Fibroblast of lung (primary cell): ENCODE data around the gene ITPKB. TPM values are rescaled to one million over a fixed set of nuclear protein-coding genes. Genes with fewer than 3 reads are reported as not detected.

Experiments used
- DNase-seq, 2 donors: peaks; one replicate each; pipeline versions ENCODE4 v3.0.0 to v3.0.0-alpha.2; 2010; ENCODE audit warnings: low read depth in 2 of 2
- H2AFZ ChIP-seq: 2 replicates; pipeline ENCODE4 v1.5.1; 2012; ENCODE audit warnings: low read length, control low read depth, inconsistent platforms
- H3K27ac ChIP-seq: 2 replicates; pipeline ENCODE4 v1.5.1; 2011; ENCODE audit warnings: low read length, control low read depth; ENCODE audit not compliant: insufficient read depth
- H3K27me3 ChIP-seq: 2 replicates; pipeline ENCODE4 v1.5.1; 2011; ENCODE audit warnings: mild to moderate bottlenecking, low read length; ENCODE audit not compliant: control insufficient read depth, insufficient read depth
- H3K36me3 ChIP-seq: 2 replicates; pipeline ENCODE4 v1.5.1; 2011; ENCODE audit warnings: low read length; ENCODE audit not compliant: control insufficient read depth, insufficient read depth
- H3K4me1 ChIP-seq: 2 replicates; pipeline ENCODE4 v1.5.1; 2011; ENCODE audit warnings: low read length; ENCODE audit not compliant: control insufficient read depth, insufficient read depth; ENCODE audit errors: extremely low read depth
- H3K4me2 ChIP-seq: 2 replicates; pipeline ENCODE4 v1.5.1; 2011; ENCODE audit warnings: low read length, control low read depth; ENCODE audit not compliant: insufficient read depth; ENCODE audit errors: extremely low read depth
- H3K4me3 ChIP-seq, 4 experiments: fragments of 200-600 bp in 1 of 4; sonication (generic) in 1 of 4; replicated peaks in 1 of 4; 2 replicates each; pipeline ENCODE4 v1.5.1; 2011 to 2016; ENCODE audit warnings: low read length in 4 of 4, low read depth in 3 of 4, mild to moderate bottlenecking in 3 of 4, control low read depth in 2 of 4, inconsistent platforms in 1 of 4, mixed read lengths in 1 of 4; ENCODE audit not compliant: insufficient read depth in 1 of 4; ENCODE audit errors: control extremely low read depth in 1 of 4
- H3K79me2 ChIP-seq: 2 replicates; pipeline ENCODE4 v1.5.1; 2012; ENCODE audit warnings: mild to moderate bottlenecking, low read length, inconsistent platforms; ENCODE audit not compliant: control insufficient read depth, insufficient read depth
- H3K9ac ChIP-seq: 2 replicates; pipeline ENCODE4 v1.5.1; 2011; ENCODE audit warnings: mild to moderate bottlenecking, low read length, control low read depth; ENCODE audit not compliant: insufficient read depth
- H3K9me3 ChIP-seq: 2 replicates; pipeline ENCODE4 v1.5.1; 2012; ENCODE audit warnings: low read depth, low read length; ENCODE audit not compliant: control insufficient read depth, insufficient read depth
- H4K20me1 ChIP-seq: 2 replicates; pipeline ENCODE4 v1.5.1; 2011; ENCODE audit warnings: low read length; ENCODE audit not compliant: control insufficient read depth, insufficient read depth; ENCODE audit errors: extremely low read depth
- CTCF ChIP-seq, 2 donors: IDR thresholded peaks in 1 of 2; conservative IDR thresholded peaks in 1 of 2; 1 replicate in 1 of 2; 2 replicates in 1 of 2; pipeline ENCODE4 v1.5.1; 2011 to 2012; ENCODE audit warnings: low read length in 2 of 2, control low read depth in 1 of 2, inconsistent platforms in 1 of 2, low read depth in 1 of 2, mild to moderate bottlenecking in 1 of 2
- EZH2 ChIP-seq: IDR thresholded peaks from 2 replicates; pipeline ENCODE4 v1.5.1; 2012; ENCODE audit warnings: low read length, control low read depth, mild to moderate bottlenecking; ENCODE audit errors: missing control alignments
- polyA plus RNA-seq, 2 donors: library from polyadenylated mRNA; depleted of rRNA in 1 of 2; stranded (reverse) in 1 of 2; unstranded in 1 of 2; fragments of >200 nt; gene quantifications; 2 replicates each; pipeline ENCODE4 v1.2.1, GENCODE V29; 2011 to 2012; ENCODE audit warnings: missing spikeins in 1 of 2
- total RNA-seq: library from RNA; depleted of rRNA; stranded (reverse); fragments of >200 nt; gene quantifications from 2 replicates; pipeline ENCODE4 v1.2.1, GENCODE V29; 2014

The ITPKB gene
- total and polyA plus RNA-seq, 2 donors (not counting 1 experiment from before 2014, with no cell fraction given), result 10.2 to 32.4 TPM

GRCh38 chr1:226731257-226731893 lies 7.7 kb downstream of the ITPKB start:
- Histone ChIP-seq H3K9me3 (no peaks in the 10 kb centered on the region), H4K20me1 (peaks cover 2% of the 10 kb centered on the region), H3K36me3 (peaks cover 9% of the 10 kb centered on the region), H3K27ac (no peak overlapping the region), H3K4me2 (no peak overlapping the region), H3K4me3 (peak overlapping the region in 1 of 4 experiments; percentile 8), H3K79me2 (peaks cover 5% of the 10 kb centered on the region), H3K27me3 (no peaks in the 10 kb centered on the region), H3K4me1 (no peaks in the 10 kb centered on the region), H3K9ac (no peak overlapping the region), H2AFZ (no peak overlapping the region)
- no peak for TF ChIP-seq EZH2
- TF ChIP-seq CTCF (conservative IDR thresholded peaks at IDR 0.05 in 1 of 2, IDR thresholded peaks at IDR 0.05 in 1 of 2; ENCODE audit: low read depth in 1 of 2, low read length in 2 of 2), result no peak
- DNase-seq, result no peak

DNA sequence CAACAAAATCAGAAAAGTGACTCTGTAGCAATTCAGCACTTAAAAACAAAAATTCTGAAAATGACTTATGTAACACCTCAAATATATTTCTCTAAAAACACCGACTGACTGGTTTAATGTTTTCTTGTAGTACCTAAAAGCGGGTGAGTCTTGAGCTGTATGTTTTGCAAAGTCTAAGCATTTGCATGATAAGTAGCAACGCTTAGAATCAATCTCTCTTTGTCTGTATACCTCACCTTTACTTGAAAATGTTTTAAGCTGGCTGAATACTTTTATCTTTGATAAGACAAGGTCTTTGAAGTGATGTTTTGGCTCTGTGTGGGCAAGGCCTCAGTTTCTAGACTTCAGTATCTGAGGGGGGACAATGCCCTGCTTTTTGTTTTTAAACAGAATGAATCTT lies 8.2 kb downstream of the ITPKB start:
- H3K9ac ChIP-seq, result no peak overlapping the region
- no peaks in the 10 kb centered on the region for H3K4me1 ChIP-seq
- peaks cover 7% of the 10 kb centered on the region for H3K36me3 ChIP-seq
- H3K27ac ChIP-seq, result no peak overlapping the region
- DNase-seq, result no peak
- H3K9me3 ChIP-seq, result no peaks in the 10 kb centered on the region
- no peak overlapping the region for H3K4me3 ChIP-seq
- H4K20me1 ChIP-seq, result peaks cover 2% of the 10 kb centered on the region
- H3K27me3 ChIP-seq, result no peaks in the 10 kb centered on the region
- peaks cover 3% of the 10 kb centered on the region for H3K79me2 ChIP-seq
- no peak overlapping the region for H3K4me2 ChIP-seq
- no peak overlapping the region for H2AFZ ChIP-seq
- TF ChIP-seq CTCF (conservative IDR thresholded peaks at IDR 0.05 in 1 of 2, IDR thresholded peaks at IDR 0.05 in 1 of 2; ENCODE audit: low read depth in 1 of 2, low read length in 2 of 2) (no peak), EZH2 (no peak)

DNA sequence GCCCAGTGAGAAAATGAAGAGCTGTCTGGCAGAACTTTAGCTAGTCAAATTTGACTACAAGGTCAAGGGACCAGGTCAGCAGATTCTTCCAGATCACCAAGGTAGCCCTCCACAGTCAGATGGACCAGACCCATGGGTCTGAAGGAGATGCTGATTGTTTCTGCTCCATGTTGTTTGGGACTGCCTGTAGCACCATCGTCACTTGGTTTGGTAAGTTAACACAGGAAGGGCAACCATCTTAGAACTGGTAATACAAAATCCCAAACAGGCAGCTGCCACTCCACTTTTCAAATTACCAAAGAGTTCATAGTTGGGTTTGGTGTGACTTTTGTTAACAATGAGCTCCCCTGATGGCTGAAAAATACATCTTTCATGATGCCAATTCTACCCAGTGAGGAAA lies 9.0 kb downstream of the ITPKB start:
- H3K79me2 ChIP-seq, result peaks cover 3% of the 10 kb centered on the region
- H3K4me3 ChIP-seq, result no peak overlapping the region
- no peak for DNase-seq
- no peaks in the 10 kb centered on the region for H3K27me3 ChIP-seq
- H3K4me2 ChIP-seq, result no peak overlapping the region
- TF ChIP-seq CTCF (conservative IDR thresholded peaks at IDR 0.05 in 1 of 2, IDR thresholded peaks at IDR 0.05 in 1 of 2; ENCODE audit: low read depth in 1 of 2, low read length in 2 of 2) (no peak), EZH2 (no peak)
- no peak overlapping the region for H3K27ac ChIP-seq
- no peak overlapping the region for H2AFZ ChIP-seq
- no peaks in the 10 kb centered on the region for H3K4me1 ChIP-seq
- peaks cover 2% of the 10 kb centered on the region for H3K36me3 ChIP-seq
- no peaks in the 10 kb centered on the region for H3K9me3 ChIP-seq
- no peak overlapping the region for H3K9ac ChIP-seq
- no peaks in the 10 kb centered on the region for H4K20me1 ChIP-seq
